Adrenal gland (tissue), 5 donors: ENCODE measurements around the gene NCKAP5.

Experiments
- CTCF ChIP-seq, 6 experiments: fragments of 450-650 bp in 4 of 6; fragments of 200-600 bp in 2 of 6; sonication (generic) in 1 of 6; IDR thresholded peaks; 1 replicate in 5 of 6; 2 replicates in 1 of 6; pipeline versions ENCODE4 v1.5.1 to v1.8.0; 2016 to 2021; ENCODE audit warnings: antibody characterized with exemption in 6 of 6, mild to moderate bottlenecking in 2 of 6, moderate library complexity in 1 of 6
- POLR2A ChIP-seq, 2 donors: fragments of 450-650 bp; IDR thresholded peaks; one replicate each; pipeline ENCODE4 v1.6.1; 2017; ENCODE audit warnings: antibody characterized with exemption in 2 of 2, mild to moderate bottlenecking in 2 of 2, moderate library complexity in 1 of 2
- donor health status: DM: no; HTN: no; CAD: no.

GRCh38 chr2:133562558-133562957, 5.7 kb downstream of the NCKAP5 start:
- no peak for TF ChIP-seq CTCF (IDR thresholded peaks at IDR 0.05)
- TF ChIP-seq POLR2A (IDR thresholded peaks at IDR 0.05): no peak
